ENCODE measurements around the gene CRYZ.

Gene CRYZ

DNA sequence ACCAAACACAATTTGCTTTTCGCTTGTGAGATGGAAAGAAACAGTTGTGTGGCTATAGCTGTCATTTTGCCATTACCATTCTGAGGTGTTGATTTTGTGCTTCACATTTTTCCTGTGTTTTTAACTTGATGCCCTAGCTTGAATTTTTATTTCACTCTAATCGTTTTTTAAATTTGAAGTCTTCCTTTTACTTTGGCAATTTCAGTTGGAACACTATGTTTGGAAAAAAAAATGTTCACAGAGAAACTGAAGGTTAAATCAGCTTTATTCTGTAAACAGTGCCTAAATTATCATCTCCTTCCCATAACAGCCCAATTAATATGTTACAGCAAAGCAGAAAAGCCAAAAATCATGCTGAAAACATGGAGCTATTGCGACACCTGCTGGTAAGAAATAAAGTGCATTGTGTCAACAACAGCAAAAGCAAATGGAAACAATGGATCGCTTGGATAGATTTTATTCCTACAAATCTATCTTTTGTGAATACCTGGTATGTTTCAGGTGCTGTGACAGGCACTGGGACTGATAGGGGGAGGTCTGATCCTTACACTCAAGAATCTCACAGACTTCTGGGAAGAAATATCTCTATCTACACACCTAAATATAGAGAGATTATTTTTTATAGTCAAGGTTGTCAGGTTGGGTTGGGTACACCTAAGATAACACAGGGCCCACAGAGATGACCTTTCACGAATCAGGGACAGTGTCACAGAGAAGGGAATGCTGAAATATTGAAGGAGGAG is 43.1 kb downstream of the CRYZ start:
- no peak overlapping the region for H3K4me3 ChIP-seq (ENCODE audit: low read depth, low read length)
- TF ChIP-seq, protein P1, sequence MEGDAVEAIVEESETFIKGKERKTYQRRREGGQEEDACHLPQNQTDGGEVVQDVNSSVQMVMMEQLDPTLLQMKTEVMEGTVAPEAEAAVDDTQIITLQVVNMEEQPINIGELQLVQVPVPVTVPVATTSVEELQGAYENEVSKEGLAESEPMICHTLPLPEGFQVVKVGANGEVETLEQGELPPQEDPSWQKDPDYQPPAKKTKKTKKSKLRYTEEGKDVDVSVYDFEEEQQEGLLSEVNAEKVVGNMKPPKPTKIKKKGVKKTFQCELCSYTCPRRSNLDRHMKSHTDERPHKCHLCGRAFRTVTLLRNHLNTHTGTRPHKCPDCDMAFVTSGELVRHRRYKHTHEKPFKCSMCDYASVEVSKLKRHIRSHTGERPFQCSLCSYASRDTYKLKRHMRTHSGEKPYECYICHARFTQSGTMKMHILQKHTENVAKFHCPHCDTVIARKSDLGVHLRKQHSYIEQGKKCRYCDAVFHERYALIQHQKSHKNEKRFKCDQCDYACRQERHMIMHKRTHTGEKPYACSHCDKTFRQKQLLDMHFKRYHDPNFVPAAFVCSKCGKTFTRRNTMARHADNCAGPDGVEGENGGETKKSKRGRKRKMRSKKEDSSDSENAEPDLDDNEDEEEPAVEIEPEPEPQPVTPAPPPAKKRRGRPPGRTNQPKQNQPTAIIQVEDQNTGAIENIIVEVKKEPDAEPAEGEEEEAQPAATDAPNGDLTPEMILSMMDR (IDR thresholded peaks at IDR 0.05; ENCODE audit: borderline replicate concordance, insufficient read depth, low read depth, low read length), result peak; percentile 52; the same call in 1 of the 2 replicates

DNA sequence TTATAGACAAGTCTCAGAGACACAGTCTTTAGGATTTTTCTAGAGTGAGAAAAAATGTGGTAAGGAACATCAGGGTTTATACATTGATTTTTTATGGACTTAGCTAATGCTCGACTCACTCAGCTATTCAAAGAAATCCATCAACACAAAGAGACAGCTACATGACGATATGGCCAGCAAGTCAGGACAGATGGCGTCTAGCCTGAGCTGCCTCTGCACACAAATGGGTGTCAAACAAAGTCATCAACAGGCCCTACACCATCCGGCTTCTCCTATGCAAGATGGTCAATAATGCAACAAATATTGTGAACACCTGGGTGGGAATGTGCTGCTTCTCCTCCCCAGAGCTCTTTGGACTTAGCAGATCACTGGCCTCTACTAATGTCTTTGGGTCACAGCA is 45.9 kb downstream of the CRYZ start:
- TF ChIP-seq, protein P1 (IDR thresholded peaks at IDR 0.05; ENCODE audit: borderline replicate concordance, insufficient read depth, low read depth, low read length), result no peak
- no peak overlapping the region for H3K4me3 ChIP-seq (ENCODE audit: low read depth, low read length)

DNA sequence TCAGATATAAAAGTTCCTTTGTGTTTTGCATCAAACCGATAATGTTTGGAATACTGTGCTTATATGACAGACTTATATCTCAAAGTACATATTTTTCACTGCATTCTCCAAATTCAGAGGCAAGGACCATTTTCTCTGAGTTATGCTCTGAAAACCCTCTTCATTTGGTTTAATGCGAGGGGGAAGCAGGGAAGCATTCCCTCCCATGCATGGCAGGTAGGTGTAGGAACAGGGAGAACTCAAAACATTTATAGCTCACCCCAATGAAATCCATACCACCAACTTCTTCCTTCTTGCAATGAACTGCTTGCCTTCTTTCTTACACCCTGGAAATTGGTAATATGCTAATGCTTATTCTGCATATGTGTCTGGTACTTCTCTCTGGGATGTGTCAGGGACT is 48.5 kb downstream of the CRYZ start:
- TF ChIP-seq, protein P1 (IDR thresholded peaks at IDR 0.05; ENCODE audit: borderline replicate concordance, insufficient read depth, low read depth, low read length), result no peak
- H3K4me3 ChIP-seq (ENCODE audit: low read depth, low read length), result no peak overlapping the region

DNA sequence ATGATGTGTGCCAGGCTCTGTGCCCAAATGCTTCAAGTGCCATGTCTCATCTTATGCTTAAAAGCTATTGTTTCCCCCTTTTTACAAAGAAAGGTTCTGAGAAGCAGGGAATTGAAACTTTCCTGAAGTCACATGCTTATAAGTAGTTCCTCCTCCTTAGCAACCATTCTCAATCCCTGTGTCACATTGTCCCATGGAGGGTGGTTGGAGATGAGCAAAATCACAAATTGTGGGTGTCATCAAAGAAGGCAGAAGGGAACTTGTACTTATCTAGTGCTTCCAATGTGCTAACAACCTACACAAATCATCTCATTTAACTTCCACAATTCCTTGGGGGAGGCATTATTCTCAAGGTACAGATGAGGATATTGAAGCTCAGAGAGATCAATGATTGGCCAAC is 49.2 kb downstream of the CRYZ start:
- TF ChIP-seq, protein P1 (IDR thresholded peaks at IDR 0.05; ENCODE audit: borderline replicate concordance, insufficient read depth, low read depth, low read length), result no peak
- no peak overlapping the region for H3K4me3 ChIP-seq (ENCODE audit: low read depth, low read length)

DNA sequence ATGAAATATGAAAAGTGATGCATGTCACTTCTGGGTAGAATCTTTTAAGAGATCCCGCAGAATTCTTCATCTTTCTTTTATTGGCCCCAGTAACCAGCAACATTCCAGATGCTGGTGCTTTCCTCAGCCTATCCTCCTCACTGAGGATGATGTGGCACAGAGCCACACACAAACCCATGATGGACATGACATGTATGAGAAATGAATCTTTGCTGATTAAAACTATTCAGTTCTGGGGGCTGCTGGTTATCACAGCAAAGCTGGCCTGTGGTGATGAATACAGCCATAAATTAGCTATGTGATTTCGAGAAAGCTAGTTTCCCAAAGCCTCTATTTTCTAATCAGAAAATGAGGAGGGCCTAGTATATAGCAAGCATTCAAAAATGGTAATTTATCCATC is 51.0 kb downstream of the CRYZ start:
- no peak overlapping the region for H3K4me3 ChIP-seq (ENCODE audit: low read depth, low read length)
- TF ChIP-seq, protein P1 (IDR thresholded peaks at IDR 0.05; ENCODE audit: borderline replicate concordance, insufficient read depth, low read depth, low read length), result no peak

DNA sequence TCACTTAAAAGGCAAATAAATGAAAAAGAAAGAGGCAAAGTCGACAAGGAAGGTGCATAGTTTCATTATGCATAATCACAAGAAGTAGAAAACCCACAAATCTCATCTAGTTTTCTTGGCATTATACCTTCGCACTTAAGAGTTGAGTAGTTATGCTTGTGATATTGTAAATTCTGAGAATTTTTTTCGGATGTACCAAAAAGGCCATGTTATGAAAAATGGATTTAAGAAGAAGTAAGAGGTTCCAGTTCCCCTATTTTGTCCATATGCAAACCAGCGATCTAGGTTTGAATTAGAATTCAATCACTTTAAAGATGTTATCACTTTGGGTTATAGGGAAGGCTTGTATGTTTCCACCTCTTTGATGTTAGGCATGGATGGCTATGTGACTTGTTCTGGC is 51.4 kb downstream of the CRYZ start:
- H3K4me3 ChIP-seq (ENCODE audit: low read depth, low read length), result no peak overlapping the region
- TF ChIP-seq, protein P1 (IDR thresholded peaks at IDR 0.05; ENCODE audit: borderline replicate concordance, insufficient read depth, low read depth, low read length), result no peak

DNA sequence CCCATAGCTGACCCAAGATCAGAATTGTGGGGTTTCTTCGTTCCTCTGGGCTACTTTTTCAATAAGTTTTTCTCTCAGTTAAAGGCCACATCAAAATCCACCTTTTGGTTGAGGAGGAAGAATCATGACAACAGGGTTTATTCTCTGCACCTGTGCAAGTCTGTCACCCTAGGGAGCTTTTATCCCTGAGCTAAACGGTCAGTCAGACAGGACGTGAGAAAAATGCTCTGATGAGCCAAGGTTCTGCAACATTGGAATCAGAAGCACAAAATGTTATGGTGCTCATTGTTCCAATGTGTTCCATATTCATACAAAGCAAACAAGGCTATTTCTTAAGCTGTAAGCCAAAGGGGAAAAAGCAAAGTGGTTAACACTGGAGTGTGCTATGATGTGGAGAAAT is 51.8 kb downstream of the CRYZ start:
- no peak overlapping the region for H3K4me3 ChIP-seq (ENCODE audit: low read depth, low read length)
- TF ChIP-seq, protein P1 (IDR thresholded peaks at IDR 0.05; ENCODE audit: borderline replicate concordance, insufficient read depth, low read depth, low read length), result no peak

Data from GM12875 (cell line).